Renal cortical epithelial cell (primary cell): ENCODE data around the gene LCA5. TPM values are rescaled to one million over a fixed set of nuclear protein-coding genes. Genes with fewer than 3 reads are reported as not detected.
A peak's percentile ranks its signal among the peaks of the same experiment; 100 is the strongest.
"Not testable (repeated sequence)": the region's sequence is repeated elsewhere in the genome, so short reads cannot be mapped to it uniquely, and the experiment has no call there.

ENCODE experiments used
- DNase-seq: peaks from one replicate; pipeline ENCODE4 v3.0.0-alpha.2; 2011; ENCODE audit warnings: low read depth
- total RNA-seq: library from RNA; depleted of rRNA; stranded (reverse); fragments of >200 nt; gene quantifications from 2 replicates; pipeline ENCODE4 v1.2.3, GENCODE V29; 2014

Gene LCA5
- total RNA-seq, 1 donor from 2014 or later, result 24.0 TPM

DNA sequence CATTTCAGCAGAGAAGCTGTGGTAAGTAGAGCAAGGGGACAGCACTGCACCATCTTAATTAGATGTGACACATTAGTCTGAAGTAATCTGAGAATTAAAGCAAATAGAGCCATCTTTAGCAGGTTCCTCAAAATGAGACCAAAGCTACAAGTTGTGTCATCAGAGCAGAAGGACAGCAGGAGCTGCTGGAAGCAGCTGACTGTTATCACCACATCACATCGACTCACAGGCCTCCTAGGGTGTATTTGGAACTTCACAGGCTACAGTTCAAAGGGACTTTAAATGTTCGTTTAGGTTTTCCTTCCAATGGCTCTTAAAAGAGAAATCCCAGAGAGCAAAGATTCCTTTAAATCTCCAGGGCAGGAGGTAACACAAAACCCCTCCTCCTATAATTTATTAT is 69.5 kb downstream of the LCA5 start:
- DNase-seq, result peak; percentile 11

DNA sequence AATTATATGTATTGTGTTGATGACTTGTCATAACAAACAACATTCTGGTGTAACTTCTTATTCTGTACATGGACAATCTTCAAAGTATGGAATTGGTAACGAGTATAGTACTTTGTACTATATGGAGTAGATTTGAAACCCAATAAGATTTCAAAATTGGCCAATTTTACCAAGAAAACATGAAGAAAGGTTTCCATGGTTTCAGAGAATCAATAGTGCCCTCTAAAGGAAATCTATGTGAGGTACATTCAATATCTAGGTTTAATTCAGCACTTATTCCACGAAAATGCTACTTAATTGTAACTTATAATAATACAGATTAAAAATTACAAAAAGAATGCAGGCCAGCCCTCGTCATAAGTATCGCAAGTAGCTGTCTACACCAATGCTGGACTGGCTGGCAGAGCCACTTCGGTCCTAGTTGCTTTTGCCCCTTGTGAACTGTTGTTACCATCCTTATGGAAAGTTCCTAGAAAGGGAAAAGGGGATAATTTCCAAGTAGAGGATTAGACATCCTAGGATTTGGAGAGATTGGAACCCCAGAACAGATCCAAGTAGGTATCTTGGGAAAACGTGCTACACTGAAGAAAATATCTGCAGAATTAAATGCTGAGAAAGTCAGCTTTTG is 70.9 kb downstream of the LCA5 start:
- DNase-seq, result peak; percentile 56

DNA sequence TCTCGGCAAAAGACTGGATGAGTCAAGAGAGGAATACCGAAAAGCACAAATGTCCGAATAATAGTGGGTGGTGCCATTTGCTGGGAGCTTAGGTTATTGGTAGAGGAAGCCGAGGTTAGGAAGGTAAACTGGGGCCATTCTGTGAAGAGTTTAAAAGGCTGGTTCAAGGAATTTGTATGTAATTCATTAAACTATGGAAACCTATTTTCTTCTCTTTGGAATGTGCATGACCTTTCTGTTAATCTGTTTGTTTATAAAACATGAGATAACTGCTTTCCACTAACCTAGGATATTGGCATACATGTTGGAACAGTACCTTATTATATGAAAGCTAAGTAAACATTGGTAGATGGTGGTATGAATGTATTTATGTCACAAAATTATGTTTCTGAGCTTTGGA is 71.8 kb downstream of the LCA5 start:
- DNase-seq, result peak; percentile 18

DNA sequence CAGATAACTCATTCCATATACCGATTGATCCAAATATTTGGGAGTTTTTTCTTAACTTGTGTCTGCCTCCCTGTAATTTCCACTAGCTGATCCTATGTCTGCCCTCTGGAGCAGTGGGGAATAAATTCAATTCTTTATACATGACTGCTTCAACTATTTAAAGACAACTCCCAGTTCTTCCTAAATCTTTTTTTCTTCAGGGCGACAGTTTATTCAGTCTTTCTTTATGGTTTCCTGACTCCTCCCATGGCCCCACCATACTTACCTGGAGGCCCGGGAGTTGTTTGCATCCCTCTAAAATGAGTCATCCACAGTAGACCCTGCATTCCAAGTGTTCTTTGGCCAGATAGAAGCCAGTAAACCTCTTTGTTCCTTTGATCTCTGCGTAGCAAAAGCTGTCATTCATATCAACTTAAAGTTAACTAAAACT is 73.6 kb downstream of the LCA5 start:
- peak; percentile 83 for DNase-seq

DNA sequence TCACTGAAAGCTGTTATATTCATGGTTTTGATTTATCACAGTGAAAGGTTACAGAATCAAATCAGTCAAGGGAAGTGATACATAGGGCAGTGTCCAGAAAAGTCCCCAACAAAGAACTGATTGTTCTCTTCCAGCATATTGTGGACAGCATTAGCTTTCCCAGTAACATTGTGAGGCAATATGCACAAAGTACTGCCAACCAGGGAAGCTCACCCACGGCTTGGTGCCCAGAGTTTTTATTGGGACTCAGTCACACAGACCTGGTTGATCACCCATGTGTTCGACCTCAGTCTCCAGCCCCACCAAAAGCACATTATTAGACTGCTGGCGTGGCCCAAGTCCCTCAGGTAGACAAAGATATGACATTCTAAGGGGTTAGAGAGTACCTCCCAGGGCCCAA is 76.0 kb downstream of the LCA5 start:
- peak; percentile 71 for DNase-seq

DNA sequence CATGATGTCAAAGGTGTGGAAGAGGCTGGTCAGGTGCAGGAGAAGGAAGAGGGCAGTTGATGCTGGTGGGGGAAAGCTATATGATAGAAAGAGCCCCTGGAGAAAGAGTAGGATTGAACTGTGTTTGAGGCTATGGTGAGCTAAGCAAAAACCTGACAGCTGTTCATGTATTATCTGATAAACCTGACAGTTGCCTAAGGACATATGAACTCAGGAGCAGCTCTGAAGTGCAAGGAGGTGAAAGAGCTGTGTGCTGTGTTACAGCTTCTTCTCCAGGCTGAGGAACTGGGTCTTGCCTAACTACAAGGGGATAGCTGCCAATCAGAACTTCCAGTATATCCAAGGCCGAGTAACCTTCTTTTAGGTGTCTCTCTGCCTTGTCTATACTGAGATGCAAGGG is 81.8 kb downstream of the LCA5 start:
- no peak for DNase-seq

DNA sequence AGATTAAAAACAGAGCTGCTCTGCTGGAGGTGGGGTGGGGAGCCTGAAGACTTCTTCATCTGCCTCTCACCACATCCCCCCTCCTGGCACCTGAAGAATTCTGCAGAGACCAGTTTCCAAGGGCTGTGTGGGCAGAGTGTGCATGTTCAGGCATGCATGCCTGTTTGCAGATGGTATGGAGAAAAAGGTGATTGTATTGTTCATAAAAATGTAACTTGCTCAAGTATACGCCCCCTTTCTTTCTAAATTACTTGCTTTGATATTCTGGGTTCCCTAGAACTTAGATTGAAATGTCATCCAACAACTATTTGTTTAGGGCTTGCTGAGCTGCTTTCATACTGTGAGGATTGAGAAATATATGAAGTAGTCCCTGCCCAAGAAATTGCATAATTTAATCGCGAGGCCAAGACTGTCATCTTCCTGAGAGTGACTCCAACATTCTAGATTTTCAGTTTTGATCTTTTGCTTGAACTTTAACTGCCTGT is 83.6 kb downstream of the LCA5 start:
- DNase-seq, result peak; percentile 73

DNA sequence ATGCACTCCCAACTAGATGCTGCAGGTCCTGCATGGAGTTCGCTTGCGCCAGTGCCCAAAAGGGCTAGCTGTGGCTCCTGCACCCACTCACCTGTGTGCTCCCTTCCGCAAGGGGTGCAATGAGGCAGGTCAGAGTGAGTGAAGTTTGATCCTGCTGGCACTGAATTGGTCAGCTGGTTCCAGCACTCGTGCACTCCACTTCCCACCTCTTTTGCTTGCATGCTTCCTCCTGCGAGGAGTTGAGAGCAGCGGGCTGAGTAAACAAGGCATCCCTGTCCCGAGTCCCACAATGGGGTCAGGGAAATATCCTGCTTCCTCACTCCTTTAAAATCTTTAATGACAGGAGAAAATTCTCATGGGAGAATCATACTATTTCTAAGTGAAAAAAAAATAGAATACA is 86.2 kb downstream of the LCA5 start:
- no peak for DNase-seq

DNA sequence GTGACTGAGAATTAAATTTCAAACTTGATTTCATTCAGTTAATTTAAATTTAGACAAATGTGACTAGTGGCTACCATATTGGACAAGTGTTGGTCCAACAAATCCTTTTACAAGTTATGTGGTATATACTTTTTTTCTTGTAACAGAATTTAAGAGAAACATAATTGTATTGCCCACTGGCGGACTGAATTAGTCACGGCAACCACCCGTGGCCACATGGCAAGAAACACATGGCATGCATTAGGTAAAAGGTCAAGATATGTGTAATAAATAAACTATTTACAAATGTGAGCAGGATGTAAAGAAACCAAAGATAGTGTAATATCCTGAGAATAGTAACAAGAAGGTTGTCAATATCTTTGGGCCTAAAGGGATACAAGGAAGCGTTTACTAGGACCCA is 91.2 kb downstream of the LCA5 start:
- no peak for DNase-seq

DNA sequence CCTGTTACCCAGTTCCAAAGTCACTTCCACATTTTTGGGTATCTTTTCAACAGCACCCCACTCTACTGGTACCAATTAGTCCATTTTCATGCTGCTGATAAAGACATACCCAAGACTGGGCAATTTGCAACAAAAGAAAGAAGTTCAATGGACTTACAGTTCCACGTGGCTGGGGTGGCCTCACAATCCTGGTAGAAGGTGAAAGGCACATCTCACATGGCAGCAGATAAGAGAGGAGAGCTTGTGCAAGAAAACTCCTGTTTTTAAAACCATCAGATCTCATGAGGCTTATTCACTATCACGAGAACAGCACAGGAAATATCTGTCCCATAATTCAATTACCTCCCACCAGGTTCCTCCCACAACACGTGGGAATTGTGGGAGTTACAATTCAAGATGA is 93.4 kb downstream of the LCA5 start:
- not testable (repeated sequence) for DNase-seq

DNA sequence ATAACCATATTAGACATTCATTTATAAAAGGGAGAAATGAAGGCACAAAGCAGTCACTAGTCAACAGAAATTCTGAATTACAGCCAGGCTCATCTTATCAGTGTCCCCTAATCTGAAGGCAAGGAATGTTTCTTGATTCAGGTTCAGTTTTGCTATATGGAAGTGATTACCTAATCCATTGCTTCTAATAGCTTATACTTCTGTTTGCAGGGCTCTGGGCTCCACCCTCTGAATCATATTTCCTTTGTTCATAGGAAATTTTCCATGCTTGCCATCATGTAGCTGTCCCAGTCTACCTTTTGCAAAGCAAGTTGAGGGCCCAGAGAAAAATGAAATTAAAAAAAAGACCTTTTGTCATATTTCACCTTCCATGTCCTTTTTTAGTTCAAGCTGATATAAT is 96.0 kb downstream of the LCA5 start:
- no peak for DNase-seq

DNA sequence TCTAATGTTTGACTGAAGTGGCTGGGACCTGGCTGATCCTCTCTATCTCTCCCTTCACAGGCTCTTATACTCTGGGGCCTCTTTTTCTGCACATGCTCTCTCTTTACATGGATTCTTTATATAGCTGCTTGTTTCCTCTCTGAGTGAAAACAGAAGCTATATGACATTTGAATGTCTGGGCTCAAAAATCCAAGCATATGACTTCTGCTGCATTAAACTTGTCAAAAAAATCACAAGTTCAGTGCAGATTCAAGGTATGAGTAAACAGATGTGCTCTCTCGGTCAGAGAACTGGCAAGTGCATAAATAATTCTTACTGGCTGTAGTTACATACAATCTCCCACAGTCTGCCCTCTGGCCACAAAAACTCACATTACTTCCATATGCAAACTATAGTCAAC is 96.6 kb downstream of the LCA5 start:
- DNase-seq, result no peak

DNA sequence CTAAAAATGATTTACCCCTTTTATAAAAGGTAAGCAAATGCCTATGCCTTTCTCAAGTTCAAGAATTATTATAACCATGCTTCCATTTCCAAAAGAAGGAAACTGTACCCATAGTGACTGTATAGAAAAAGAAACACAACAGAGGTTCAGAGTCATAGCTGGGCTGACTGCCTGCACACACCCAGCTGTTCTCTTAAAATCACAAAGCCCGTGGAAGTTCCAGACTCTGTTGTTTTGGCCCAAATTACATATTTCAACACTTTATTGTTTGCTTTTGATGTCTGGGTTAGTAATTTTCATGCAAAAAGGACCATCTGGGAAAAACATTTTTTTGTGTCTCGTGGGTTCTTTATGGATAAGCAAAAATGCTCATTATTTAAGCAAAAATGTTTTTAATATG is 99.2 kb downstream of the LCA5 start:
- no peak for DNase-seq

DNA sequence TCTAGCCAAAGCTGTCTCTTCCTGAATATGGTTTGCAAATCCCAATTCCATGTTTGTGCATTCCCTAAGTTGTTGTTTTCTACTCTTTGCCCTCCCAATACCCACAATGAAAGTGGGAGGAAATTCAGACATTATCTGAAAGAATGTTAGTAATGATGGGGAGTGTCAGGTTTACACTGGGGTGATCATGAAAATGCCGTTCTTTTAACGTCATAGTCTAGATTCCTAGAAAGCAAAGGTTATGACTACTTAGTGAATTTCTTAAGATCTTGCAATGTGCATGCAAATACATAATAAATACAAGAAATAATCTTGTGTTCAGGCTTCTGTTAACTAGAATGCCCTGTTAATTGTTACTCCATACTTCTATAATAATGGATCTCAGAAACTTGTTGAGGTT is 101.0 kb downstream of the LCA5 start:
- peak; percentile 68 for DNase-seq

DNA sequence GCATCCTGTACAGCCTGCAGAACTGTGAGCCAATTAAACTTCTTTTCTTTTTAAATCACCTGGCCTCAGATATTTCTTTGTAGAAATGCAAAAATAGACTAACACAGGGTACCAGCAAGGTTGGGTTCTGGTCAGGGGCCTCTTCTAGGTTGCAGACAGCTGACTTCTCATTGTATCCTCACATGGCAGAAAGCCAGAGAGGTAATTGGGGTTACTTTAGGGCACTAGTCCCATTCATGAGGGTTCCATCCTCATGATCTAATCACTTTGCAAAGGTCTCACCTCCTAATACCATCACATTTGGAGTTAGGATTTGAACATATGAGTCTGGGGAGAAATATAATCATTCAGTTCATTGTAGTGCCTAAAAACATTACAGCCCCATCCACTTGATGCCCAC is 101.5 kb downstream of the LCA5 start:
- no peak for DNase-seq

Other genes starting within 250 kb of the LCA5 start
- 10.7 and 11.6 TPM in 2 replicates for gene SH3BGRL2, start 93.9 kb upstream of the LCA5 start, total RNA-seq